IPS-20b (cell line): ENCODE results near the gene FBXL17.

Experiments
- H3K27ac ChIP-seq: one replicate; pipeline ENCODE4 v1.5.1; 2013; ENCODE audit warnings: low read length
- H3K27me3 ChIP-seq: 2 replicates; pipeline ENCODE4 v1.6.1; 2013; ENCODE audit warnings: mild to moderate bottlenecking, low read length, inconsistent platforms; ENCODE audit not compliant: insufficient read depth
- H3K36me3 ChIP-seq: 2 replicates; pipeline ENCODE4 v1.6.1; 2013; ENCODE audit warnings: low read depth, mild to moderate bottlenecking, inconsistent platforms, low read length, moderate library complexity; ENCODE audit not compliant: insufficient read depth
- H3K4me1 ChIP-seq: 2 replicates; pipeline ENCODE4 v1.6.1; 2013; ENCODE audit warnings: mild to moderate bottlenecking, control low read depth, inconsistent platforms, low read length, moderate library complexity; ENCODE audit not compliant: insufficient read depth
- H3K4me3 ChIP-seq: 2 replicates; pipeline ENCODE4 v1.5.1; 2013; ENCODE audit warnings: mild to moderate bottlenecking, low read length, inconsistent platforms
- H3K9ac ChIP-seq: 2 replicates; pipeline ENCODE4 v1.6.1; 2013; ENCODE audit warnings: low read depth, mild to moderate bottlenecking, inconsistent platforms, low read length, moderate library complexity
- H3K9me3 ChIP-seq: 2 replicates; pipeline ENCODE4 v1.6.1; 2013; ENCODE audit warnings: mild to moderate bottlenecking, low read depth, low read length, inconsistent platforms; ENCODE audit not compliant: insufficient read depth

Gene FBXL17

DNA sequence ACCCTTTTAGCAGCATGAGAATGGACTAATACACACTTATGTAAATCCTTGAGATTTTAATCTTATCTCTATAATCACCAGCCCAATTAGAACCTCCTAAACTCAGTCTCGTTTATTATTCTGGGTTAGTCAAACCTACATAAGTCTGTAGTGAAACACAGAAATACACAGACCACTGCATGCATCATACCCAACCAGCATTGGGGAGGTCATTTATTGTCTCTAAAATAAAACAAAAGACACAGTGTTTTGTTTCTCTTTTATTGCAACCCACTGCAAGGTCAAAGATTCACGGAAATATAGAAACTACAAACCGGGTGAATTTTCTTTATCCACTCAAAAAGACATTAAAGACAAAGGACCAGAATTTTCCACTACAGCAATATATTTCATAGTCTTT, 523.1 kb downstream of the FBXL17 start:
- Histone ChIP-seq H3K4me3 (no peak overlapping the region), H3K36me3 (no peaks in the 10 kb centered on the region), H3K9me3 (no peaks in the 10 kb centered on the region), H3K4me1 (no peaks in the 10 kb centered on the region), H3K27me3 (no peaks in the 10 kb centered on the region), H3K9ac (no peak overlapping the region), H3K27ac (no peak overlapping the region)

DNA sequence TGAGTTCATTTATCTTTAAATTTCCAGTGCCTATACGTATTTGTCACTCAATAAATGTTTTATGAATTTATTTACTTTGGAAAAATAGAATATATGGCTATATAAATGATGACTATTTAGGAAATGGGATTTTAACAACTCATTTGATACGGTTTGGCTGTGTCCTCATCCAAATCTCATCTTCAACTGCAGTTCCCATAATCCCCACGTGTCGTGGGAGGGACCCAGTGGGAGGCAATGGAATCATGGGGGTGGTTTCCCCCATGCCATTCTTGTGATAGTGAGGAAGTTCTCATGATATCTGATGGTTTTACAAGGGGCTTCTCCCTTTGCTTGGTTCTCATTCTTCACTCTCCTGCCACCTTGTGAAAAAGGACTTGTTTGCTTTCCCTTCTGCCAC, 523.6 kb downstream of the FBXL17 start:
- H3K4me3 ChIP-seq, result no peak overlapping the region
- H3K36me3 ChIP-seq, result no peaks in the 10 kb centered on the region
- H3K9ac ChIP-seq, result no peak overlapping the region
- no peaks in the 10 kb centered on the region for H3K27me3 ChIP-seq
- H3K27ac ChIP-seq, result no peak overlapping the region
- no peaks in the 10 kb centered on the region for H3K4me1 ChIP-seq
- no peaks in the 10 kb centered on the region for H3K9me3 ChIP-seq

DNA sequence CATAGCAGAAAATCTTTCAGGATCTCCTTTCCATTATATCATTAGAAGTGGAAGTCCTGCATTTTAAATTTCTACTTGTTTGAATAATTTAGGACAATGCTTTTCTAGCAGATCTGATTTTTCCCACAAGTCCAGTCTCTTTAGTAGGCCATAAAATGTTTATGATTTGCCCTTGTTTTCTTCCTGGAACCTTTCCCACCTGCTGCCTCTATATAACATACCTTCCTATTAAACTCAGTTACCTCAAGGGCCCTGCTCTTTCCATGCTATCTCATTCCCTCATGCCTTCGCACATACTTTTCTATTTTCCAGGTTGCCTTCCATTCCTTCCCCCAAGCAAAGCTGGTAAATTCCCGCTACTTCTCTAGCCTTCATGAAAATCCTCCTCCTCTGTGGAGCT, 524.1 kb downstream of the FBXL17 start:
- no peaks in the 10 kb centered on the region for H3K9me3 ChIP-seq
- H3K36me3 ChIP-seq, result no peaks in the 10 kb centered on the region
- no peak overlapping the region for H3K27ac ChIP-seq
- no peaks in the 10 kb centered on the region for H3K4me1 ChIP-seq
- no peaks in the 10 kb centered on the region for H3K27me3 ChIP-seq
- H3K4me3 ChIP-seq, result no peak overlapping the region
- H3K9ac ChIP-seq, result no peak overlapping the region

DNA sequence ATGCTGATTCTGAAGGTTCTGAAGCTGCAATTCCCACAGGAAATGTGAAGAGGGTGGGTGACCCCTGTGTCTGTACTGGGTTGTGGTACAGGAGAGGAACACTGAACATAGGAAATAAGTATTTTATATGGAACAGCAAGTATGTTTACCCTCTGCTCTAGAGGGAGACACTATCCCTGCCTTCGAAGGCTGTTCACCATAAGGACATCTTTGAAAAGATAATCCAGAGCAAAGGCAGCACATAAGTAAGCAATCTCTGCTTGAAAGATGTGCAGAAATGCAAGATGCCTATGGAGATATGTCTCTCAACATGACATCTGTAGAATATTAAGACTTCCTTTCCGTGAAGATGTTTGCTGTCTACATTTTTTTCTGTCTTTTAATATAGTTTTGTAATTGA, 526.7 kb downstream of the FBXL17 start:
- H3K4me1 ChIP-seq, result no peaks in the 10 kb centered on the region
- H3K9me3 ChIP-seq, result no peaks in the 10 kb centered on the region
- H3K4me3 ChIP-seq, result no peak overlapping the region
- H3K27me3 ChIP-seq, result no peaks in the 10 kb centered on the region
- H3K36me3 ChIP-seq, result no peaks in the 10 kb centered on the region
- H3K27ac ChIP-seq, result no peak overlapping the region
- no peak overlapping the region for H3K9ac ChIP-seq

DNA sequence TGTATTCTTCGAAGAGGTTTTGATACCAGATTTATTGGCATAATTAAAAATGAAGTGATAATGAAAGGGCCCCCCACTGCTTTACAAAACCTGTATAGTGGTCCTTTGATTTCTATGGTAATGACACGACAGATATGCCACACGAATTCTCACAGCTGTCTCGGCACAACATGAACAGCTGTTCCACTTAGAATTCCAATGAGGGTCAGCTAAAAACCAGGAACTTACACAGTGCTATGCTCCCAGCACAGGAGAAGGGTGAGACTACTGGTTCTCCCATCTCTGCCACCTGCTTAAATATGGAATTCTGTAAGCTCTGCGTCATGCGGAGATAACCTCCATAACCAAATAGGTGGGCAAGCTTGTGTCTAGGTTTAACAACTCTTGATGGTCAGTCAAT, 528.2 kb downstream of the FBXL17 start:
- Histone ChIP-seq H3K4me3 (no peak overlapping the region), H3K9me3 (no peaks in the 10 kb centered on the region), H3K9ac (no peak overlapping the region), H3K4me1 (no peaks in the 10 kb centered on the region), H3K36me3 (no peaks in the 10 kb centered on the region), H3K27me3 (no peaks in the 10 kb centered on the region), H3K27ac (no peak overlapping the region)

DNA sequence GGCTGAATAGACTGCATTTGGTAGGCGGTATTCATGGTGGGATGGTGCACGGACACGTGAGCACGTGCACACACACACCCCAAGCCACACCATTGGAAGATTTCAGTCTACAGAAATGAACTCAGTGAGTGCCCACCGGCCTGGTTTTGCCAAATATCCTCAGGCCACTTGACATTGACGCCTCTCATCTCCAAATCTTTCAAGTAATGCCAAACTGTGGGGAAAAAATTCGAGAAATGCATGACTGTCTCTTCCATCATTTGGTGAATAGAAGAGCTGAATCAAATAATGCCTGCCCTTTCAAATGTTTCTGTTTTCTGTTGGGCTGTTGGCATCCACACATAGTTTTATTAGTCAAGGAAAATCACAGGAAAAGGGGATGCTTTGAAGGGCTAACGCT, 528.9 kb downstream of the FBXL17 start:
- no peaks in the 10 kb centered on the region for H3K27me3 ChIP-seq
- H3K4me1 ChIP-seq, result no peaks in the 10 kb centered on the region
- no peak overlapping the region for H3K27ac ChIP-seq
- no peak overlapping the region for H3K9ac ChIP-seq
- H3K4me3 ChIP-seq, result no peak overlapping the region
- no peaks in the 10 kb centered on the region for H3K36me3 ChIP-seq
- no peaks in the 10 kb centered on the region for H3K9me3 ChIP-seq

DNA sequence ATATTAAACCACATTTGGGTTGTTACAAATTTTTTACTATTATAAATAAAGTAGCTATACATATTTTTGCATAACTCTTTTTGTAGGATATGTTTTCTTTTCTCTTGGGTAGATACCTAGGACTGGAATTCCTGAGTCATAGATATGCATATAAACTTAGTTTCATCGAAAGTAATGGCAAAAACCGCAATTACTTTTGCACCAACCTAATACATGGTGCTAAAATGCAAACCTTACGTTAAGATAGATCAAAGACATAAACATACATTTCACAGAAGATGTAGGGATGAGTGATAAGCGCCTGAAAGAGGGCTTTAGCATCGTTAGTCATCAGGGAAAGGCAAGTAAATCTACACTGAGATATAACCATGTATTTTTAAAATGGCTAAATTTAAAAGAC, 532.8 kb downstream of the FBXL17 start:
- Histone ChIP-seq H3K27me3 (no peaks in the 10 kb centered on the region), H3K4me3 (no peak overlapping the region), H3K9ac (no peak overlapping the region), H3K4me1 (no peaks in the 10 kb centered on the region), H3K9me3 (no peaks in the 10 kb centered on the region), H3K27ac (no peak overlapping the region), H3K36me3 (no peaks in the 10 kb centered on the region)

DNA sequence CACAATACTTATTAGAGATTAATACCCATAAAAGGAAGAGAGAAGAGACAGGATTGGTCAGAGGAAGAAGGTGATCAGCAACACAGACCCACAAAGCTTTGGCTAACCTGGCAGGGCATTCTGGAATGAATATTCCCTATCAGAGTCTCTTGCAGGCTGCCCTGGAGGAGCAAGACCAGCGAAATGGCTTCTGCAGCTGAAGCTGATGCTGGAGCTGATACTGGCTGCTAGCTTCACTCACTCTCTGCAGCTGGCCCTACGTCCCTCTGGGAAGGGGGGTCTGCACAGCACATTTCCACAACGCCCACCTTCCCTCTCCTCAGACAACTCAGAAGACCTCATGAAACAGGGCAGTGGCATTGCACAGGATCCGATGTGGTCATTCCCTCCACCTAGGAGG, 541.3 kb downstream of the FBXL17 start:
- H3K27me3 ChIP-seq, result no peaks in the 10 kb centered on the region
- H3K9ac ChIP-seq, result no peak overlapping the region
- H3K4me3 ChIP-seq, result no peak overlapping the region
- no peak overlapping the region for H3K27ac ChIP-seq
- H3K9me3 ChIP-seq, result no peaks in the 10 kb centered on the region
- no peaks in the 10 kb centered on the region for H3K36me3 ChIP-seq
- H3K4me1 ChIP-seq, result no peaks in the 10 kb centered on the region

DNA sequence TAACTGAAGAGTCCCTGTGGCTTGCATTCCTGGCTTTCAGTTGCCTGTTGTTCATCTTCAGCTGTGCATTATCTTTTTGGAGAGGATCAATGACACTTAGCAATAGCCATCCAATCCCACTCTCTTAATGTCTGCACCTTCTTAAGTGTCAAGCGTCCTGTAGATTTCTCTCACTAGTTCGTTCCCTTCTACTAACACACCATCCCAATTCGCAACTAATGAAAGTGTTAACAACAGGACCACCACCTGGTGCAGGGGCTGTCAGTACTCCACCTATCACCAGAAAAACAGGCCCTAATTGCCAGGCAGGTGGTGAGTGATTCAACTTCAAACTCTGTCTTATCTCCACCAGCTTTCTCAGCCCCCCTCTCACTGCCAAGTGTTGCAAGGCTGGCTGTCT, 541.7 kb downstream of the FBXL17 start:
- Histone ChIP-seq H3K27ac (no peak overlapping the region), H3K27me3 (no peaks in the 10 kb centered on the region), H3K9ac (no peak overlapping the region), H3K9me3 (no peaks in the 10 kb centered on the region), H3K4me1 (no peaks in the 10 kb centered on the region), H3K4me3 (no peak overlapping the region), H3K36me3 (no peaks in the 10 kb centered on the region)

DNA sequence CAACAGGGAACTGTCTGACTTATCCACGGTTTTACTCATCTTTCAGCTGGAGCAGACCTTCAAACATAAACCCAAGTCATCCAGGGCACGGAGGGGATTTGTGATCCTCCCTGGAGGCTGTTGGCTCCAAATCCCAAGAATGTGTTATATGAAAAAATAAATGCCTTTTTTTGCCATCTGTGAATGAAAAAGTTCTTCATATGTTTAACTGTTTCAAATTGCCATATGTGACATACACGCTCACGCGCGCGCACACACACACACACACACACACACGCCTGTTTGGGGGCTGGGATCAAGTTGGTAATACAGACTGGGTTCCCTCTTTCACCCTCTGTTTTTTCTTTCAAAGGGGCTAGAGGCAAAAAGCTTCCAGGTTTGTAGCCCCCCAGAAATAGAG, 546.8 kb downstream of the FBXL17 start:
- Histone ChIP-seq H3K9ac (no peak overlapping the region), H3K27ac (no peak overlapping the region), H3K9me3 (no peaks in the 10 kb centered on the region), H3K36me3 (no peaks in the 10 kb centered on the region), H3K27me3 (no peaks in the 10 kb centered on the region), H3K4me1 (peaks cover 4% of the 10 kb centered on the region; the same call in 1 of the 2 replicates), H3K4me3 (no peak overlapping the region)

DNA sequence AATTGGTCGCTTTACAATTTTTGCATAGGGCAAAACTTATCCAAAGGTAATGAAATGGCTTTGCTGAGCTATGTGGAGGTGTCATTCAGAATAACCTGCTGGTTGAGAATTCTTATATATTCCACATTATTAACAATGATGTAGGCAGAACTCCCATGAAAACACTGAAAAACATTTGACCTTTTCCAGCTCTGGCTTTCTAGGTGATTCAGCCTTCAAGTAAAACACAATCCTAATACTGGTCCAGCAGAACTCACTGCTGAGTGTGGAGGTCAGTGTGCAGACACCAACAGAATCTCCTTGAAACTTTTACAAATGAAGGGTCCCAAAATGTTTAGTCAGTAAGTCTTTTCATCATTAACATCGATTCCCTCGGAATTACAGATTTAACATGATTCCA, 549.2 kb downstream of the FBXL17 start:
- Histone ChIP-seq H3K27ac (no peak overlapping the region), H3K4me1 (peaks cover 4% of the 10 kb centered on the region; the same call in 1 of the 2 replicates), H3K9me3 (no peaks in the 10 kb centered on the region), H3K9ac (no peak overlapping the region), H3K4me3 (no peak overlapping the region), H3K27me3 (no peaks in the 10 kb centered on the region), H3K36me3 (no peaks in the 10 kb centered on the region)

DNA sequence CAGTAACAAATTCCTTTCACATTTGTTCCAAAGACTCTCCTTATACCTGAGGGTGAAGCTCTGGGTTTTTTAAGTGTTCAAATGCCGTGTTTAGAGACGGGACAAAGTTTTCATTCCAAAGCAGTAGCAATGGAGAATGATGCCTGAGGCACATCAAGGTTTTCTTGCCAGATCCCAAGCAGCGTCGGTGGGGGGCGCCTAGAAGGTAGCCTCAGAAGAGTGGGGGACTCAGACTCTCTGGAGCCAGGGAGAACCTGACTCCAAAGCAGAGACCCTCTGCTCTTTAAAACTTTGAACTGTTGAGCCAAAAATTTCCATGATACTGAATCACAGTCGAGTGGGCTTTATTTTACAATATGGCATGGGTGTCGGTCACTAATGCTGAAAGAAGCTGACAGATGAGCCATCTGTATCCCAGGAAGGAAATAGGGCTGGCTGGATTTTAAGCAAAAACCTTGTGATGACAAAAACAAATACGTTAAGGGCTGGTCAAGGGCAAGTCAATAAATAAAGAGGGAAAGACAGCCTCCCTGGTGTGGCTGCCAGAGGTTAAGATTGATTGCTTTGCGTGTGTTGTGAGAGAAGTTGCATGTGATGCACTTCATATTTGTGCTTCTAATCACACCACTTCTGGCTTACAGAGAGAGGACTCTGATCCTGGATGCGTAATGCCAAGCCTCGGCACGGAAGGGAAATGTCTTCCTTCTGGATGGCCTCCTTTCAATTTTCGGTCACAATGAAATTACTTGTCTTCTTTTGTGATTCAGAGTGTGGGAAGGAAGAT, 550.1 kb downstream of the FBXL17 start:
- no peak overlapping the region for H3K27ac ChIP-seq
- no peaks in the 10 kb centered on the region for H3K9me3 ChIP-seq
- no peak overlapping the region for H3K4me3 ChIP-seq
- no peaks in the 10 kb centered on the region for H3K27me3 ChIP-seq
- H3K9ac ChIP-seq, result no peak overlapping the region
- peaks cover 4% of the 10 kb centered on the region; the same call in 1 of the 2 replicates for H3K4me1 ChIP-seq
- H3K36me3 ChIP-seq, result no peaks in the 10 kb centered on the region
